ENCODE results near the gene DBET.
"Not testable (repeated sequence)": the region's sequence is repeated elsewhere in the genome, so short reads cannot be mapped to it uniquely, and the experiment has no call there.

DBET gene

GRCh38 chr4:190064342-190064741, at the start of gene DBET:
DBET (plus strand) TSS chr4:190064502.
- not testable (repeated sequence) for DNase-seq (ENCODE audit: low spot score)

DNA sequence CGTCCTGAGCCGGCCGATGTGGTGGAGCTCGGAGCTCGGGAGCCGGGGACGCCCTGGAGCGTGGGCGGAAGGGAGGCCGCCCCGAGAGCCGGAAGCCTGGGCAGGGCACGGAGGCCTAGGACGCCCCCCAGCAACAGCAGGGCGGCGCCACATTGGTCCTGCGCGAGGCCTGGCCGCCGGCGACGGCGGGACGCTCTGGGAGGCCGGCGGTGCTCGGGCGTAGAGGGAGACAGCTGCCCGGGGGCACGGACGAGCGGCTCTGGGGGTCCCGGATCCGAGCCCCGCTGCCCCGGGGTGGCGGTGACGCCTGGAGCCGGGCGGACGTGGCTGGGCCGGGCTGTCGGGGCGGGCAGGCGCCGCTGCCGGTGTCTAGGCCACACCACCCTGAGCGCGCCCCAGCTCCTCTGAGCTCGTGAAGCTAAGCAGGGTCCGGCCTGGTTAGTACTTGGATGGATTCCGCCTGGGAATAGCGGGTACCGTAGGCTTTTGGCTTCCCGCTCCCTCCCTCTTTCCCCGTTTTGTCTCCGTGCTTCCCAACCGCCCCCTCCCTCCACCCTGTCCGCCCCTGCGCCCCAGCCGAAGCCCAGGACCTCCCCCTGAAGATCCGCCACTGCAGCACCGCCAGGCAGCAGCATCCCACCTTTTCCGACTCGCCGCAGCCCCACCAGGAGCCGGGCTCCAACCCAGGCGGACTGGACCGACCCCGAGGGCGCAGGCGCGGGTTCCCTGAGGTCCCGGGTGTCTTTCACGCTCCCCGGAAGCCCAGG, 49.3 kb upstream of the DBET start:
- DNase-seq (ENCODE audit: low spot score): no peak

DNA sequence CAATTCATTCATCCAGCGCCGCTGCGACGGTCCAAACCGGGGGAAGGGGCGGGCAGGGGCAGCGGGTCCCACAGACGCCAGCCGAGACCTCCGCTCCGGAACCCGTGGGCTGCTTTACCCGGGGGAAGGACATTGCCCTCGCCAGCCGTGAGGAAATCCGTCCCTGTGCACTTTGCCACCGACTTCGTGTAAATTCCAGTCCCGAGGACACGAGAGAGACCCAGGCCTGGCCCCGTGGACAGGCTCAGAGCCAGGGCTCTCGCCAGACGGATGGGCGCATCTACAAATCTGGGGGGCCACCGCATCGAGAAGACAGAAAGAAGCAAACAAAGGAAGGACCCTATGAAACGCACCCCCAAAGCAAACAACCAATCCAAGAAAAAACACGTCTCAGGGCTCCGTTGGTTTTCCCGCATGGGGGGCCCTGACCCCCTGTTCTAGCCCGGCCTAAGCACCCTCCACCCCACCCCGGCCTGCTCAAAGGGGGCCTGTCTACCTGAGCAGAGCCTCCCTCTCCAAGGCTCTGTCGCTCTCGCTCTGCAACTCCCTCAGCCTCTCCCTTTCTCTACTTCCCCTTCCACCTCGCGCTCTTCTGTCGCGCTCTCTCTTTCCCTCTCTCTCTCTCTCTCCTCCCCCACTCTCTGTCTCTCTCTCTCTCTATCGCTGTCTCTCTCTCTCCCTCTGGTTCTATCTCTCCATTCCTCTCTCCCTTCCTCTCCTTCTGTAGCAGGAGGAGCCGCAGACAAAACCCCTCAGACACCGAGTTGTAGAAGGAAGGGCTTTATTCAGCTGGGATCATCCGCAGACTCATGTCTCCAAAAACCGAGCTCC, 48.5 kb upstream of the DBET start:
- DNase-seq (ENCODE audit: low spot score): no peak

DNA sequence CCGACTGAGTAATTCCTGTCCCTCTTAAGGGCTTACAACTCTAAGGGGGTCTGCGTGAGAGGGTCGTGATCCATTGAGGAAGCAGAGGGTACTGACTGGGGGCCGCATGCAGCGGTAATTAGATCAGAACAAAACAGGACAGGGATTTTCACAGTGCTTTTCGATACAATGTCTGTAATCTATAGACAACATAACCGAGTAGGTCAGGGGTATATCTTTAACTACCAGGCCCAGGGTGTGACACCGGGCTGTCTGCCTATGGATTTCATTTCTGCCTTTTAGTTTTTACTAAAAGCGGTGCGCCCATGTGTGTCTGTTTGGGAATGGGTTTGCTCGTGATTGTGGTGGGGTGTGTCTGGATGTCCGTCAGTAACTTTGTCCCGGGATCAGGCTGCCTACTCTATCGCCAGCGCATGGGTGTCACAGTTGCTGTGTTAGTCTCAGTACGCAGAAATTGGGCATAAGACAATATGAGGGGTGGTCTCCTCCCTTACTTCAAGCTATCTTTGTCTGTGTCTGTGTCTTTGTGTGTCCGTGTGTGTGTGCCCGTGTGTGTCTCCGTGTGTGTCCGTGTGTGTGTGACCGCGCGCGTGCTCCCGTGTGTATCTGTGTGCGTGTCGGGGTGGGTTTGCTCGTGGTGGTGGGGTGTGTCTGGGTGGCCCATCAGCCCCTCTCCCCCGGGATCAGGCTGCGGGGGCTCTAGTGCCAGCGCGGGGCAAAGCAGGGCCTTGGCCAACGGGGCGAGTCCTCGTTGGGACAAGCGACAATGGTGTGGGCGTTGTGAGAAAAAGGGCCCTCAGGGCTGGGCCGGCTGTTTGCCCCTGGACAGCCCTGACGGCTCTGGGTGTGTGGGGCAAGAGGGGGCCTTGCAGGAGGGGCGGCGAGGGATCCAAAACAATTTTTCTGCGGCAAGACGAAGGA, 47.7 kb upstream of the DBET start:
- DNase-seq (ENCODE audit: low spot score): no peak

GRCh38 chr4:190017357-190018200, 46.7 kb upstream of the DBET start:
- DNase-seq (ENCODE audit: low spot score): no peak

DNA sequence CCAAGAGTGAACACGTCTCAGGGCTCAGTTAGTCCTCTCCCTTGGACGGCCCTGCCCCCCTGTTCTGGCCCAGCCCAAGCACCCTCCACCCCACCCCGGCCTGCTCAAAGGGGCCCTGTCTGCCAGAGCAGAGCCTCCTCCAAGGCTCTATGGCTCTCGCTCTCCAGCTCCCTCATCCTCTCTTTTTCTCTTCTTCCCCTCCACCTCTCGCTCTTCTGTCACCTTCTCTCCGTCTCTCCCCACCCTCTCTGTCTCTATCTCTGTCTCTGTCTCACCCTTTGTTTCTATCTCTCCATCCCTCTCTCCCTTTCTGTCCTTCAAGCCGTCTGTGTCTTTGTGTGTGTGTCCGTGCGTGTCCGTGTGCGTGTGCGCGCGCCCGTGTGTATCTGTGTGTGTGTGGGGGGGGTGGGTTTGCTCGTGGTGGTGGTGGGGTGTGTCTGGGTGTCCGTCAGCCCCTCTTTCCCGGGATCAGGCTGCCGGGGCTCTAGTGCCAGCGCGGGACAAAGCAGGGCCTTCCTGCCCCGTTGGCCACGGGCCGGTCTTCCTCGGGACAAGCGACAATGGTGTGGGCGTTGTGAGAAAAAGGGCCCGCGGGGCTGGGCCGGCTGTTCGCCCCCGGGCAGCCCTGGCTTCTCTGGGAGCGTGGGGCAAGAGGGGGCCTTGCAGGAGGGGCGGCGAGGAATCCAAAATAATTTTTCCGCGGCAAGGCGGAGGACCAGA, 45.9 kb upstream of the DBET start:
- DNase-seq (ENCODE audit: low spot score): no peak

DNA sequence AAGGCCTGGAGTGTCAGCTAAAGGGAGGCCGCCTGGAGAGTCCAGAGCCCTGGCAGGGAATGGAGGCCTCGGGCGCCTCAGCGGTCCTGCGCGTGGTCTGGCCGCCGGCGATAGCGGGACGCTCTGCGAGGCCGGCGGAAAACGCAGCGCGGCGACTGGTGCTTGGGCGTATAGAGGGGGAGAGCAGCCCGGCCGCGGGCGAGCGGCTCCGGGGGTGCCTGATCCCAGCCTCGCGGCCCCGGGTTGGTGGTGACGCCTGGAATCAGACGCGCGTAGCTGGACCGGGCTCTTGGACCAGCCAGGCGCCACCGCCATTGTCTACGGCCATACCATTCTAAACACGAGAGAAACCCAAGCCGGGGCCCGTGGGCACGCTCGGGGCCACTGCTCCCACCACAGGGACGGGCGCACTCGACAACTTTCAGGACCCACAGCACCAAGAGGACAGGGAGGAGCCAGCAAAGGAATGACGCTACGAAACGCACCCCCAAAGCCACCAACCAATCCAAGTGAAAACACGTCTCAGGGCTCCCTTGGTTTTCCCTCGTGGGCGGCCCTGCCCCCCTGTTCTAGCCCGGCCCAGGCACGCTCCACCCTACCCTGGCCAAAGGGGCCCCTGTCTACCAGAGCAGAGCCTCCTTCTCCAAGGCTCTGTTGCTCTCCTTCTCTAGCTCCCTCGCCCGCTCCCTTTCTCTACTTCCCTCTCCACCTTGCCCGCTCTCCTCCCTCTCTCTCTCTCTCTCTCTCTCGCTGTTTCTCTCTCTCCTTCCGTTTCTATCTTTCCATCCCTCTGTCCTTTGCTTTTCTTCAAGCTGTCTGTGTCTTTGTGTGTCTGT, 45.1 kb upstream of the DBET start:
- DNase-seq (ENCODE audit: low spot score): no peak

DNA sequence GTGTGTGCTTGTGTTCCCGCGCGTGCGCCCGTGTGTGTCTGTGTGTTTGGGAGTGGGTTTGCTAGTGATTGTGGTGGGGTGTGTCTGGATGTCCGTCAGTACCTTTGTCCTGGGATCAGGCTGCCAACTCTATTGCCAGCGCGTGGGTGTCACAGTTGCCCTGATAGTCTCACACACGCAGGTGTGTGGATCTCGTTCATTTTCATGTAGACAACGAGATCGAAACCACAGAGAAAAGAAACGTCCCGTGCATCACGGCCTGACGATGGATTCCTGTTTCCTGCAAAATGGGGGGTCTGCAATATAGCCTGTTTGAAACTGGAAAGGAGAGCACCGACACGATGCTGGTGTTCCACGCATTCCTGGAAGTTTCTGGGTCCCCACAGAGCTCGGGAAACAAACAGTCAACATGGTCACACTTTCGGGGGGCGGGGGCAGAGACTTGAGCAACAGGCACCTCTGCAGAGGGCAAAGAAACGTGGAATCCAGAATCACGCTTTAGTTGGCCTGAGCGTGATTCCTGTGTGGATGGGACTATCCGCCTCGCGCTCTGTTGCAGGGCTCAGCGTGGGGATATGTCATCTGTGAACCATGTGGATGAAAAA, 44.3 kb upstream of the DBET start:
- DNase-seq (ENCODE audit: low spot score): not testable (repeated sequence)

GRCh38 chr4:190020790-190021717, 43.2 kb upstream of the DBET start:
- DNase-seq (ENCODE audit: low spot score): no peak

DNA sequence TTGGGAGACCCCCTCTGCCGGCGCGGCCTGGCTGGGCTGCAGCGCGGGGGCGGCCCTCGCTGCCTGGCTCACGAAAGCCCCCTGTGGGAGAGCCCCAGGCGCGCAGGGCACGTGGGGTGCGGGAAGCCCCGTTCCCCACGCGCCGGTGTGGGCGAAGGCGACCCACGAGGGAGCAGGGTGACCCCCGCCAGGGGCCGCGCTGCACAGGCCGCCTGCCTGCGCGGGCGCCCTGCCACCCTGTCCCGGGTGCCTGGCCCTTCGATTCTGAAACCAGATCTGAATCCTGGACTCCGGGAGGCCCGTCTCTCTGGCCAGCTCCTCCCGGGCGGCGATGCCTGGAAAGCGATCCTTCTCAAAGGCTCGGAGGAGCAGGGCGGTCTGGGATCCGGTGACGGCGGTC, 42.3 kb upstream of the DBET start:
- DNase-seq (ENCODE audit: low spot score): not testable (repeated sequence)

DNA sequence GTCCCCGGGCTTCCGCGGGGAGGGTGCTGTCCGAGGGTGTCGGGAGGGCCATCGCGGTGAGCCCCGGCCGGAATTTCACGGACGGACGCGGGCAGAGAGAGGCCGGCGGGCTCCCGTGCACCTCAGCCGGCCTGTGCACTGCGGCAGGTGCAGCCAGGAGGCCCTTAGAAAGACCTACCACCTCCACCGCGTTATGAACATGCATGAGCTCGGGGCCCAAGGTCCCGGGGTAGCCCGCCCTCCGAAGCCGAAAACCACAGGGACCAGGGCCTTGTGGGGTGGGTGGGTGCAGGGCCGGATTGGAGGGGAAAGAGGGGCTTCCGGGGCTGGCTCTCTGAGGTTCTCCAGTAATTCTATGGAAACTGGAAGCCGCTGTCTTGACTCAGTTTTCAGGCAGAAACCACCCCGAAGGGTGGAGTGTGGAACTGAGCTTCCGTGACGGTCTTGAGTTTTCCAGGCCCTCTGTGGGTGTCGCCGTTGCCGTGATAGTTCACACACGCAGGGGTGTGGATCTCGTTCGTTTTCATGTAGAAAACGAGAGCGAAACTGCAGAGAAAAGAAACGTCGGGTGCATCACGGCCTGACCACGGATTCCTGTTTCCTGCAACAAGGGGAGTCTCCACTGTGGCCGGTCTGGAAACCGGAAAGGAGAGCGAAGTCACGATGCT, 41.6 kb upstream of the DBET start:
- not testable (repeated sequence) for DNase-seq (ENCODE audit: low spot score)

DNA sequence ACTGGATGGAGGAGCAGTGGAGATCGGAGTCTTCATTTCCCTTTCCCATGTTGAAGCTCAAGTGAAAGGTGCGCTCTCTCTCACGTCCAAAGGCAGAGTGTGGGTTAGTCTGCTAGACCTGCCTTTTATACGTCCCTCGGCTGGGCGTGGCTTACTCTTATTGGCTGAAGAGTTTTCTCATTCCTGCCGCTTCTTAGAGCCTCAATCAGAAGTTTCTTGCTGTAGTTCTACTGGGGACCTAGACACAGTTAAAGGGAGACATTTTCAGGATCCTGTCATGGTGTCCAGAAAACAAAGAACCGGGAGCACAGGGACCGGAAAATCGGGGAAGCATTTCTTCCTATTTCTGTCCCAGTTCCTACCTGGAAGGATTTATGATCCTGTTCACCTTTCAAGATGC, 37.1 kb upstream of the DBET start, which contains the start of gene FRG2:
FRG2 (minus strand) TSS at position 101 of the 400 bp plus-strand sequence; CDS start at position 49, 52 bp downstream.
- DNase-seq (ENCODE audit: low spot score): not testable (repeated sequence)

DNA sequence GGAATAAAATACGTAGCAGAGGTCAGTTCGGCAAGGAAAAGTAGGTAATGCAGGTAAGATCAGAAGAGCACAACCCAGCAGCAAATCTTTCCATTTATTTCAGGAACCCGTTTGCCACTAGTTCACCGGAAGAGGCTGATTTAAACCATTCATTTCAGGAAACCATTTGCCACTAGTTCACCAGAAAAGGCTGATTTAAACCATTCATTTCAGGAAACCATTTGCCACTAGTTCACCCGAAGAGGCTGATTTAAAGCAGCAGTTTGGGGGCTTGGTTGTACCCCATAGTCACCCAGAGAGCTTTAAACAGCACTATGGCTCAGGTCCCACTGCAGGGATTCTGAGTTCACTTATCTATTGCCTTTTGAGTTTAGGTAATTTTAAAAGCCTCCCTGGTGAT, 33.0 kb upstream of the DBET start:
- DNase-seq (ENCODE audit: low spot score): not testable (repeated sequence)

- not testable (repeated sequence) for DNase-seq (ENCODE audit: low spot score)
These were observed 26.5 kb upstream of the DBET start for GRCh38 chr4:190037704-190038388.

DNA sequence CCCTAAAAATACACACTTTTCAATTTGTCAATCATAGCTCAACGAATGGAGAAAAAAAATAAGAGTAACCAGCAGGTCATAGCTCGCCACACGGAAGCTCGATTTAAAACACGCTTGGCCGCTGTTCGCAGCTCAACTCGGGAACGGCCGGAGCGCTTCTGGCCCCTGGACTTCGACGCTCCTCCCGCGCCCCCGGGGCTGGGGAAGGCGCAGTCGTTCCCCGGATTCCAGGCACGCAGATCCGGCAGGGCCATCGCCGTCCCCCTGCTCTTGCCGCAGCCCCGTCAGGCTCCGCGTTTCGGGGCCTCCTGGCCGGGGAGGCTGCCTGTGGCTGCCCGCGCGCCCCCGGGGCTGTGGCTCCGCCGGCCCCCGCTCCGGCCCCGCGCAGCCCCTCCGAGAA, 23.4 kb upstream of the DBET start:
- DNase-seq (ENCODE audit: low spot score): not testable (repeated sequence)

- not testable (repeated sequence) for DNase-seq (ENCODE audit: low spot score)
These were observed 16.7 kb upstream of the DBET start for GRCh38 chr4:190047627-190048026.

Measured in hematopoietic multipotent progenitor cell treated with erythropoietin and hydrocortisone succinate and interleukin-3 and kit ligand, for 15 days (in vitro differentiated cells).